Islet precursor cell (in vitro differentiated cells): ENCODE measurements around the gene MANEA.

ENCODE experiments used
- DNase-seq: peaks from one replicate; pipeline ENCODE4 v3.0.0-alpha.2; 2018

MANEA gene

DNA sequence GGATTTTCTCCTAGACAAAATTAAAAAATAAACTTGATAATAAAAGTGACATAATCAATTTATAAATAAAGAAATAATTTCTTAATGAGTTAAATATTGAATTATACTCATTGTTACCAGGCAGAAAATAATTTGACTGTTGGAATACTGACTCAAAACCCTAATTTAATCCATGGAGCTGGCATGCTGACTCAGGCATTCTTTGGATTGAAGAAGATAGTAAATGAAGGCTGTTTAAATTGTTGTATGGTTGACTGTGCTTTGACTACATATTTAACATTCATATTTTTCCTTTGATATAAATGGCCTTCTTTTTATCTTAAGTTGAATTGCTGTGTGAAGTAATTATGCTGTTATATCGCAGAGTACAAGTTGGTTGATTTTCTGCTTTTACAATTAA is 11.7 kb downstream of the MANEA start:
- DNase-seq = no peak

DNA sequence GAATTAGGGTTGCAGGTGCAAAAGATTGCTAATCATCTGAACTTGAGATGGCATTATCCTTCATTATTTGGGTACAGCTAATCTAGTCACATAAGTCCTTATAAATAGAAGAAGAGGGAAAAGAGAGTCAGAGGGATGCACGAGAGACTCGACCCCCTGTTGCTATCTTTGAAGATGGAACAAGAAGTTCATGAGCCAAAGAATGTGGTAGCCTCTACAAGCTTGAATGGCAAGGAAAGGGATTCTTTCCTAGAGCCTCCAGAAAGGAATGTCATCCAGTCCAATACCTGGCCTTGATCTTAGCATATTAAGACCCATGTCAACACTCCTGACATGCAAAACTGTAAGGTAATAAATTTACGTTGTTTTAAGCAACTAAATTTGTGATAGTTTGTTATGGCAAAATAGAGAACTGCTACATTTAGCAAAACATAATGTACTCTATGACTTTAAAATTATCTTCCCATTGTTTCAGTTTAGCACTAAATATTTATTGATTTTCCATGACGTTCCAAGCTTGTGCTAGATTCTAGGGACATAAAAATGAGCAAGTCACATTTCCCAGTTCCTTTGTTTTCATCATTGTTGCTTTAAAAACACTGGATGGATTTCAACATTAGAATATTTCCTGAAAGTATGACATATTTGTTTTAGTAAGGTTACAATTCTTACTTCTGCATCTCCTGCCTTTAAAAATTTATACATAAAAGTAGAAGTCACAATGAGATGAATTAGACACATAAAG is 12.7 kb downstream of the MANEA start:
- no peak for DNase-seq

DNA sequence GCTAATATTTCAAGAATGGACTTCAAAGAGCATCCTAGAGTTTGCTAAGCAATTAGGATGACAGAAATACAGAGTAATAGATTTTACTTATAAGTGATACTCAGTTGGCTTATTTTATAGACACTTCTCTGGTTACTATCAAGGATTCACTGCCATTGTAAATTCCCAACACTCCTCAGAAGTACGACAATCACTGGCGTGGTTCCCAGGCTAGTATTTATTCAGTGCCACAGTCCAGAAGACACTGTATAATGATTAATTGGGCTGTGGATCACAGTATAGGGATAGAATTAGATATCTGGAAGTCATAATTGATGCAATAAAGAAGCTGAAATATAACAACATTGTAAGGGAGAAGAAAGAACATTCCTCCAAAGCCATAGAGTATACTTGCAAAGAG is 15.7 kb downstream of the MANEA start:
- DNase-seq = no peak

DNA sequence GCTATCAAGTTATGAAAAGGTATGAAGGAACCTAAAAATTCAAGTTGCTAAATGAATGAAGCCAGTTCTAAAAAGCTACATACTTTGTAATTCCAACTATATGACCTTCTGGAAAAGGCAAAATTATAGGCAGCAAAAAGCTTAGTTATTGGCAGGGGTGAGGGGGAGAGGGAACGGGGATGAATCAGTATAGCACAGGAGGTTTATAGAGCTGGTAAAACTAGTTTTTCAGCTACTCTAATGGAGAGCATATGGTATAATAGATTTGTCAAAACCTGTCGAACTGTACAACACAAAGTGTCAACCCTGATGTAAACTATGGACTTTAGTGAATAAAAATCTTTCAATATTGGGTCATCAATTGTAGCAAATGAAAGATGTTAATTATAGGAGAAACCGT is 18.7 kb downstream of the MANEA start:
- DNase-seq = no peak

DNA sequence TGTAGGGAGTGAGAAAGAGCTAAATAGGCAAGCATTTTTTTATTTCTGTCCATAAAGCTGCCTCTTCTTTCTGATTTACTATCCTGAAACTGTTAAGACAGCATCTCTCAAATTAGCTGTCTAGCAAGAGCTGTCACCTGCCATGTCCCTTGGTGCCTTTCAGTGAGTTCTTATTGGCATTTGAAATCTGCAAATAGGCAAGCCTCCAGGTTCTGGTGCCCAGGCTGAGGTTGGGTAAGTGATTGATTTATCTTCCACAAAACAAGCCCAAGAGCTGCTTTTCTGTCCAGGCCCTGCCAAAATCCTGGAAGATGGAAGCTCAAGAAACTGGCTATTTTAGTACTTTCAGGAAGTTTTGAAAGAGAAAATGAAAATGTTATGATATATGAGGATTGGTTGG is 22.4 kb downstream of the MANEA start:
- no peak for DNase-seq

DNA sequence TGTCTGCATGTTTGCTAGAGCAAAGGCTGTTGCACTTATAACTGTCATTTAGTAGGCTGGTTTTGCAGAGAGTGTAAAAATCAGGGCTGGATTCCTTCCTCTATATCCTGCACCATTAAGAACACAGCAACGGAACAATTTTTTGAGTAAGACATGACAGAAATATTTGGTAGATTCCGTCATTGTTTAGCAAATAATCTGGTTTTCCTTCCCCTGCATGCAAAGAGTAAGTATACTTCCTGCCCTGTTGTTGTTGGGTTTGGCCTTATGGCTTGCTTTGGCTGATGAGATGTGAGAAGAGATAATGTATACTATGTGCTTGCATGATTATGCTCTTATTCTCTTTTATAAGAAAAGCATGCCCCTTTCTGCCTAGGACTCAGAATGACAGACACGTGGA is 23.8 kb downstream of the MANEA start:
- no peak for DNase-seq

DNA sequence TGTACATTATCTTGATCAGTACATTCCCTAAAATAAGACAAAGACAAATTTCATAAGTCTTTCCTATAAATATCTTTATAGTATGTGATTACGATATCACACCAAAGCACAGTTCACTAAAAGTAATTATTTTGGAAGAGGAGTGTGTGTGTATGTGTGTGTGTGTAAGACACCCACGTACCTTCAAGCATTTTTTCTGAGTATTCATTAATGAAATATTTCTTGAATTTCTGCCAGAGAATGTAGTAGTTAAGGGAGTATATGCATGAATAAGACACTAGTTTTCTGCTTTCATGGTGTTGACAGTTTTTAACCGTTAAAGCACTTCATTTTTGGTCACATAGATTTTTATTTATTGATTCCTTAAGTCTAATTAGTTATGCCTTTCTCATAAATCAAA is 36.8 kb downstream of the MANEA start:
- DNase-seq = no peak

DNA sequence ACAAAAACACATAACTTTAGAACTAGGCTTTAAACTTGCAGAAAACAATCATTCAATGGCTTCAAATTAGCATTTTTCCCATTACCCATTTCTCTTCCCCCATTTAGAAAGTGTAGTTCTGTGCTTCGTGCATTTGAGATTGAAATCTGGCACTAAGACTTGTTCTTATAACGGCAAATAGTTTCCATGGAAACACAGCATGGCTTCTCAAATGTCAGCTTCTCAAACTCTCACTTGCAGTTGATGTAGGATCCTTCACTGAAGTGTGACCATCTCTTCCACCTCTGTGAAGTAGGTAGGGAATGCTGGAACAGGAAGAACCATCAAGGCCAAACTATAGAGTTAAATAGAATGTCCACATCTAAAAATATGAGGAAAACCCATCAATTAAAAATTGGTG is 52.2 kb downstream of the MANEA start:
- no peak for DNase-seq

DNA sequence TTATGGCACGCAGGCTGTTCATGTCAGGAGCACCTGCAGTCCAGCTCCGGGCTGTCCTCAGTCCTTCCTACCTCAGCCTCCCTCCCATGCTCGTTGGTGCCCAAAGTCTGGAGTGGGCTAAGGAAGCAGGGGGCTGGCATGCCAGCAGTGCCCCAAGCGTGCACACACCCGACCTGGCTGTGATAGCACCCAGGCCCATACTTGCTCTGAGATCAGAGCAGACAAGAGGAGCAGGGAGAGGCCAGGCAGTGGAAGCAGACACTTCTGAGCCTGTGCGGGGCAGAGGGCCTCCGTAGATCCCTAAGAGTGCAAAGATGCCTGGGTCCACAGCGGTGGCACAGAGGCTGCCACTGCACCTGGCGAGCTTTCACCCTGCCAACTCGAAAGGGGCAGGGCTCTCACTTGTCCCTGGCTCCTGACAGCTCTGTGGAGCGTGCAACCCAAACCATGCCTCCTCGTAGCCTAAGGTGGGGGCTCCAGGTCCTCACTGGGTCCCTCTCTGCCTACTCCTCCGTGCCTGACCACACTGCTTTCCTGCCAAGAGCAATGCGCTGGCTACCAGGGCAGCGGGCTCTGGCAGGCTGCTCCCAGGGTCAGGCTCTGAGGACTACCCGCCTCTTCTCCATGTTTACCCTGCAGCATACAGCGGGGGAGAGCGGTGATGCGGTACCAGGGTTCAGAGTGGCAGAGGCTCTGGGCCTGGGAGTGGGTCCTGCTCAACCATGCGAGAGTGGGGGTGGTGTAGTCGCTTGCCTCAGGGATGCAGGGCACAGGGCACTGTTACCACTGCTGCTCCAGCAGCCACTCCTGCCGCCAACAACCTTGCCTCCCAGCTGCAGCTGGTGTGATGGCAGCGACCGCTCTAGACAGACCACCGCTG is 59.5 kb downstream of the MANEA start:
- no peak for DNase-seq

DNA sequence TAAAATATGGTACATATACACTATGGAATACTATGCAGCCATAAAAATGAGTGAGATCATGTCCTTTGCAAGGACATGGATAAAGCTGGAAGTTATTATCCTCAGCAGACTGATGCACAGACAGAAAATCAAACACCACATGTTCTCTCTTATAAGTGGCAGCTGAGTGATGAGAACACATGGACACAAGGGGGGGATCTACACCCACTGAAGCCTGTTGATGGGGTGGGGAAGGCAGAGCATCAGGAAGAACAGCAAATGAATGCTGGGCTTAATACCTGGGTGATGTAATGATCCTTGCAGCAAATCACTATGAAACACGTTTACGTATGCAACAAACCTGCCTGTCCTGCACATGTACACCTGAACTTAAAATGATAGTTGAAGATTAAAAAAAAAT is 71.3 kb downstream of the MANEA start:
- no peak for DNase-seq

DNA sequence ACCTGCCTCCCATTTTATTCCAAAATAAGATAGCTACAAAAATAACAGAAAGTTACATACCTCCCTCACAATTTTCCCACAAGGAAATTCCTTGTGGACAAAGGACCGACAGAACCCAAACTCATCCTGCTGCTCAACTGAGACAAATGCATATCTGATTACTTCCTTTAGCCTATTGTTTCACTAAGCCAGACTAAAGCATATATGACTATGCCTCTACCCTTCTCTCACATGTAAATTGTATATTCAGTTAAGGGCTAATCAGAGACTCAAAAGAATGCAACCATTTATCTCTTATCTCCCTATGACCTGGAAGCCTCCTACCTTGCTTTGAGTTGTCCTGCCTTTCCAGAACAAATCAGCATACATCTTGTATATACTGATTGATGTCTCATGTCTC is 72.1 kb downstream of the MANEA start:
- no peak for DNase-seq

DNA sequence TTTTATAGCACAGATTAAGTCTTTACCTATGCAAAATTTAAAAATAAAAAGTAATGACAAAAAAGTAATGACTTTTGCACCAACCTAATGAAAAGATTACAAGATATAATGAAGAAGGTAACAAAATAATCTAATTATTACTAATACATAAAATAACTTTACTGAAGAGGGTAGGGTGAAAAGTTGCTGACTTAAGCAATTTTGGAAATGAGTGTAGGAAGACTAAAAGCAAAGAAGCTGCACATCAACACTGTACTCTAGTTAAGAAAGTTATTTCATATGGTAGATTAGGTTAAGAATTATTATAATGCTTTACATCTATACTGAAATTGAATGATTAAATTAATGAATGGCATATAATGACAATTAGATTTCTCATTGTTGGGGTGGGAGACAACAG is 76.8 kb downstream of the MANEA start:
- DNase-seq = no peak

DNA sequence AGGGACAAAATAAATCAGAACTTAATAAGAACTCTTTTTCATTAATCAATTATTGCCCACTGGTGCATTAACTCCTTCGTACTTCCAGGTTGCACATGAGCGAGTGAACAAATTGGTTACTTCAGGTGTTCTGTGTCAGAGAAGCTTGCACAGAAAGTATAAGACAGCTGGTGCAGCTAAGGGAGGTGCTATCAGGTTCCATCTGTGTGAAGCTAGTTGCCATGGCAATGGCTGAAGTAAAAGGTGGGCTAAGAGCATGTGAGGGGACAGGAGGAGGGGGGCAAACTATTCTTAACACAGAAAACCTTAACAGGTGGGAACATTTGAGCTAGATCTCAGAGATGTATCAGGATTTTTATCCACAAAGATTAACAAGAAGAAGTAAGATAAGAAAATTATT is 81.6 kb downstream of the MANEA start:
- DNase-seq = no peak
